SH-SY5Y (cell line): Measurements from ENCODE around the gene GRB10.

Source experiments
- GATA2 ChIP-seq: IDR thresholded peaks from 2 replicates; pipeline ENCODE4 v1.6.1; 2011; ENCODE audit warnings: mild to moderate bottlenecking, low read depth, low read length
- GATA3 ChIP-seq: IDR thresholded peaks from 2 replicates; pipeline ENCODE4 v1.6.1; 2011; ENCODE audit warnings: low read depth, mild to moderate bottlenecking, low read length, moderate library complexity

Gene GRB10

DNA sequence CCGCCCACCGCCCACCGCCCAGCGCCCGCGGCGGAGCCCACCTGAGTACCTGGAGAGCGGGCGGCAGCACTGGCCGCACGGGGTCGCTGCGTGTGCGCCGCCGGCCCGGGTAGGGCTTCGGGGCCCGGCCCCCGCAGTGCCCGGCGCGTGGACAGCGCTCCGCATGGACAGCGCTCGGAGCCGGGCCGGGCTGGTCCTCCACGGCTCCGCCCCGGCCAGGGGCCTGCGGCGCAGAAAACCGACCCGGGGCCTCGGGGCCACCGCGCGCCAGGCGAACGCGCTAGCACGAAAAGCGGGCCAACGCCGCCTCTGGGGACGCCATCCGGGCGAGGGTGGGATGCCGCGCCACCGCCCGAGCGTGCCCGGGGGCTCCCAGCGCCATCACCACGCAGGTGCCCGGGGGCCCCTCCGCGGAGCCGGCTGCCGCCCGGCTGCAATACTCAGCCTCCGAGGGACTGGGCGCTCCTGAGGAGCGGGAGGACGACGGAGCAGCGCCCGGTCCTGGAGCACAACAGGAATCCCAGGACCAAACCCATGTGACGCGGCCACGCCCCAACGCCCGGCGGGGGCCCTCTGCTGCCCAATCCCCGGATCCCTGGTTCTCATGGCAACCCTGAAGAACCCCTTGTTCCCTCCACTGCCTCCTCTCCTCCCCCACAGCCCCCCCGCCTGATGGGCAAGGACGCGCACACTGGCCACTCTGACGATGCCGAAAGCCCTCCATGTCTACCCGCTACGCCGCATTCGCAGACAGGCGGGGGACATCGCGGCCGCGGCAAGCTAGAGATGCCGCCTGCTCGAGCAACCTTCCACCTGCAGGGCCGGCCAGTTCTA lies at the start of gene GRB10:
GRB10 (minus strand) TSS at position 522 of the 834 bp plus-strand sequence. CDS start 50,574 bp downstream, outside the sequence.
- TF ChIP-seq GATA3 (no peak), GATA2 (no peak)

DNA sequence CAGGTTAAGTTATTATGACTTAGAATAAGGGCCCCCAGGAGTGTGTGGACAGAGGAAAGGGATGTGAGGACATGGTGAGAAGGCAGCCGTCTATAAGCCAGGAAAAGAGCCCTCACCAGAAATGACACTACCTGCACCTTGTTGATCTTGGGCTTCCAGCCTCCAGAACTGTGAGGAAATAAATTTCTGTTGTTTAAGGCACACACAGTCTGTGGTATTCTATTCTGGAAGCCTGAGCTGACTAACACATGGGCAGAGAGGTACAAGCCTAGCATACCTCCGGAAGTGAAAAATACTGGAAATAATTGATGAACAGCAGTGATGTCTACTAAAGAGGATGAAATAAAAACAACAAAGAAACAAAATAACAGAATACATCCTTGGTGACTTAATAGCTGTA lies 46.1 kb upstream of the GRB10 start:
- TF ChIP-seq GATA2 (no peak), GATA3 (no peak)

DNA sequence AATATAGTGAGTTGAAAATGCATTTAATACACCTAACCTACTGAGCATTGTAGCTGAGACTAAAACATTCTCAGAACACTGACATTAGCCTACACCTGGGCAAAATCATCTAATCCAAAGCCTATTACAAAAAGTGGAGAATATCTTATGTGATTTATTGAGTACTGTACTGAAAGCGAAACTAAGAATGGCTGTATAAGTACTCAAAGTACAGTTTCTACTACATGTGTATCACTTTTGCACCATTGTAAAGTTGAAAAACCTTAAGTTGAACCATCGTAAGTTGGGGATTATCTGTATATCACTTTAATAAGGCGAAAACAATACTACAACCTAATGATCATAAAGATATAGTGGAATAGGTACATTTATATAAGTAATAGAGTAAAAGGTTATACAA lies 45.4 kb upstream of the GRB10 start:
- no peak for TF ChIP-seq GATA2
- TF ChIP-seq GATA3 = no peak

DNA sequence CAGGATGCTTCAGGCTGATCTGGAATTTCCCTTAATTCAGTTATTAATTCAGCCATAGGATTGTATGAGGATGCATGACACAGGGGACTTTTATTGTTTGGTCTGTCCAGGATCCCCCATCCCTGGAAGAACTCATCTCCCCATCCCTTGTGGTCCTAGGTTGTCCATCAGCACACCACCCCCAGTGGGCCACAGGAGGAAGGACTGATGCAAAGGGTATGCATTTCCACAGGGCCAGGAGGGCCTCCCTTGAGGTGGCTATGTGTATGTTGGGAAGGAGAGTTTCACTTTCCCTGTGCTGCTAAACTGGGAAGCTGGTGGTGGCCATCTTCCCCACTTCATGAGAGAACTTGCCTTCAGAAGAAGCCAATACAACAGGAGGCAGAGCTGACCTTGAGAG lies 44.6 kb upstream of the GRB10 start:
- no peak for TF ChIP-seq GATA3
- no peak for TF ChIP-seq GATA2

DNA sequence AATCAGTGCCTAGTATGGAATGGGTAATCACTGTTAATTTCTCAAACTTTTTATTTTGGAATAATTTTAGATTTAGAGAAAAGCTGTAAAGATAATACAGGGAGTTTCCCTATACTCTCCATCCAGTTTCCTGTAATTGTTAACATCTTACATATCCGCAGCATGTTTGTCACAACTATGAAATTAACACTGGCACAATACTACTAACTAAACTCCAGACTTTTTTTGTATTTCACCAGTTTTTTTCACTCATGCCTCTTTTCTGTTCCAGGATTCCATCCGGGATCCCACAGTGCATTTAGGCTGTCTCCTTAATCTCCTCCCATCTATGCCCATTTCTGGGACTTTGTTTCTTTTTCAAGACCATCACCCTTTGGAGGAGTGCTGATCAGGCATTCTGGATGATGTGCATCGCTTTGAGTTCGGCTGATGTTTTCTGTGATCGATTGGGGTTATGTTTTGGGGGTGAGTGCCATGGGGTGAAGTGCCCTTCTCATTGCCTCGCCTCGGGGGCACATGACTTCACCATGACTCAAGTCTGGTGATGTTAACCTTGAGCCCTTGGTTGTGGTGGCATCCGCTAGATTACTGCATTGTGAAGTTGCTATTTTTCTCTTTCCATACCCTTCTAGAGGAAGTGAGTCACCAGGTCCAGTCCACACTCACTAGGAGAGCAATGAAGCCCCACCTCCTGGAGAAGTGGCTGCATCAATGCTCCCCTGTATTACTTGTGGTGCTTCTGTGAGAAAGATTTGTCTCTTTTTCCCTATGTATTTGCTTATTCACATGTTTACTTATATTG lies 43.9 kb upstream of the GRB10 start:
- TF ChIP-seq GATA3 = no peak
- TF ChIP-seq GATA2 = no peak

DNA sequence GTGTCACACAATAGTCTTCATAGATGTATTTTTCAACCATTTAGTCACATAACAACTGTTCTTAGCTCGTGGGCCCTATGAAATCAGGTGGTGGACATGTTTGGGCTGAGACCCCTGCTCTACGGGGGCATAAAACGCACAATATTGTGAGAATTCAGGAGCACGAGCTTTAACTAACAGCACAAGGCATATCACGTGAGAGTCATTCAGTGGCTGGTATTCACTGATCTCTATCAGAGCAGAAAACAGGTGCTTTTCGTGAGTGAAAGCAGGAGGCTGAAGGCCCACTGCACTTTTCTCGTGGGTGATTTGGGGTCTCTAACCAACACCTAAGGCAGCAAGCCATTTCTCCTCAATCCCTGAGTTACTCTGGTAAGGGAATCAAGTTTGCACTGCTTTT lies 42.8 kb upstream of the GRB10 start:
- TF ChIP-seq GATA2 (no peak), GATA3 (no peak)

DNA sequence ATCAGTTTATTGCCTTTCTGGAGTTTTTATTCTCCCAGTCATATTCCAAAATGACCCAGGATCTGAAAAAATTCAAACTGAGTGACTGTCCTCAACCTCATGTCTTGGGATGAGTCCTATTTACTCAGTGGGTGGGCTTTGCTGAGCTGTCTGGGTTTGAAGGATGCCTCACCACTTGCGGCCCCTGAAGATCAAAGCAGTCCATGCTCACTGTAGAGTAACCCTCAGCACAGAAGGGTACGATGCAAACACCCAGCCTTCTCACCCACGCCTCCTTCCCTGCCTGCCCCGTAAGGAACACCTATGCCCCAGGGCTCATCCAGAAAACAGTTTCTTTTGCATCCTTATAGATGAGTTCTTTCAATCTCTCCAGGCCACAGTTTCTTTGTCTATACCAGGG lies 42.2 kb upstream of the GRB10 start:
- no peak for TF ChIP-seq GATA3
- TF ChIP-seq GATA2 = no peak

DNA sequence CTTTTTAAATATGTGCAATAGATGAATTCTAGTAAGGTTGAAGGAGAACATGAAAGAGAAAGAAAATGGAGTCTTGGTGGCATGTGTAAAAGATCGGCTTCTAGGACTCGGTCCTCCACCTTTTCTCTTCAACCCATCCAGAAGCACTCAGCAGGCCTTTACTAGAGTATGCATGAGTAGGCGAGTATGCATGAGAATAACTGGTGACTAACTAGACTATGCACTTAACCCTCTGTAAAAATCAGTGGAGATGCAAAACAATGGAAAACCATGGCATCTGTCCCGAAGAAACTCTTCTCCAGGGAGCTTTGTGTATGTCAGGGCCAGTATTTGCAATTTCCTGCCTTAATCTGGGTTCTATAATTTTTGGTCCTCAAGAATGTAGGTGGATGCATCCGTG lies 40.0 kb upstream of the GRB10 start:
- TF ChIP-seq GATA2 = no peak
- TF ChIP-seq GATA3 = no peak

DNA sequence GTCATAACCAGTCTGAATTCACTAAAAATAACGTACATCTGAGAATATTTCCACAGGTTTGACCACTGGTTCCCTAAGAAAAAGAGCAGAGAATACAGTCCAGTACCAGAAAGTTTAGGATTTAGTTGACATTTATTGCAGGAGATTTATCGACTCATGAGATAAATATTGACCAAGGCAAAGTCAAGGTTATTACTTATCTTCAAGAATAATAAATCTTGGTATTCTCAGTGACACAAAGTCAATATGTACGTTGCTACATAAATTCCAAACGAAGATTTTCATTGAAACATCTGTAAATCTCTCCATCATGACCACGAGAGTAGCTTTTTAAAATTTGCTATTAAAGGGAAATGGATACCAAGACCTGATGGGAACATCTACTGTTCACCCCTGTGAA lies 39.4 kb upstream of the GRB10 start:
- TF ChIP-seq GATA3 = no peak
- TF ChIP-seq GATA2 = no peak

DNA sequence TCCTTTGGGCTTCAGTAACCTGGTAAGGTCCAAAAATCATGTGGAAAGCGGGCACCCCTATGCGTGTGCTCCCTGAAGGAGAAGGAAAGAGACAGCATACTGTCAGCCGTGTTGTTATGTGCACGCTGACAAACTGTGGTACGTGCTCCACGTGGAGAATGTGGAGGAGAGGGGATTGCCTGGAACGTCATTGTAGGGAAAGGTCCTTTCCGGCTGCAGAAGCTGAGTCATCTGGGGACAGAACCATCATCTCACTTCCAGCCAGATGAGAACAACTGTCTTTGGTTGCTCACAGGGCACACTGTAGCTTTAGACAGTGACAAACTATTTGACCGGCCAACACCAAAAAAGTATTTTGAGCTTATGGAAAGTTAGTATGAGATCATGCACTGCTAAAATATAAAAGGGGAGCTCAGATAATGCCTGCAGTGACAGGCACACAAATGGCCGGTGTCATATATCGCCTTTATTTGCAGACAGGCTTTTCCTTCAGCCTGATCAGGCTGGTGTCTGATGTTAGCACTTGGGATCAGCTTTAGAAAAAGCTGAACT lies 38.8 kb upstream of the GRB10 start:
- no peak for TF ChIP-seq GATA3
- no peak for TF ChIP-seq GATA2

DNA sequence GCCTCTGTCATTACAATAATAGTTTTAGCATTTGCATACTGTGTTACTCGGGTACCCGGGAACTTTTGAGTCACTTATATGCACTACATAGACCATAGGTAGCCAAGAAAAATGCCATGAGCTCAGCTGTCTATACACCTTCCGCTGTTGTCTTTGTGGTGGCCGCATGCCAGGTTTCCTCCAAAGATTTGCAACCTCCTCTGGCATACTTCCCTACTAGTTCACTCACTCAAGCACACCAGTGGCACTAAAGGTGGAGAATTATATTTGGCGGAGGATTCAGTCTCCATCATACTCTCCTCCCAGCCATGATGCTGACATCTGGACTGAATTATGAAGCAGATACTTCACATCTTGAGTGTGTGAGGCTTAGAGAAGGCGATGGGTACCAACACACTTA lies 35.6 kb upstream of the GRB10 start:
- TF ChIP-seq GATA2 (no peak), GATA3 (no peak)

DNA sequence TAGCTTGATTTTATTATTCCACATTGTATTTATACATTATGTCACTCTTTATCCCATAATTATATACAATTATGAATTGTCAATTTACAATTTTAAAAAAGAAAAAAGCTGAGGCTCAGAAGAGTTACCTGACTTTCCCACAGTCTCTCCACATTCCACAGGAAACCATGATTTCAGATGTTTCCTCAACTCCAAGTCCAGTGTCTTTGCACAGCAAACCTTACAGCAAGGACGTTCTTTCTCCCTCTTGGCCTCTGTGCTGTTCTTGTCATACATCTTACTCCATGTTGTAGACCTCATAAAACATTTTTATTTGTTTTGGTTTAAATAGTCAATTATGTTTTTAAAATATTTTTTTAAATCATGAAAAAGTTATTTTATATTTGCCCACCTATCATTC lies 34.9 kb upstream of the GRB10 start:
- no peak for TF ChIP-seq GATA3
- TF ChIP-seq GATA2 = no peak

DNA sequence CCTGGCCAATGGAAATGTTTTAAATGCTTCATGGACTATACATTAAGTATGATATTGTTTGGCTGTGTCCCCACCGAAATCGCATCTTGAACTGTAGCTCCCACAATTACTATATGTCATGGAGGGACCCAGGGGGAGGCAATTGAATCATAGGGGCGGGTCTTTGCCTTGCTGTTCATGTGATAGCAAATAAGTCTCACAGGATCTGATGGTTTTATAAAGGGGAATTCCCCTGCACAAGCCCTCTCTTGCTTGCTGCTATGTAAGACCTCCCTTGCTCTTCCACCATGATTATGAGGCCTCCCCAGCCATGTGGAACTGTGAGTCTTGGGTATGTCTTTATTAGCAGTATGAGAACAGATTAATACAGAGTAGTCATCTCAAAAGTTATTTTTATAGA lies 32.4 kb upstream of the GRB10 start:
- TF ChIP-seq GATA3 (no peak), GATA2 (no peak)

DNA sequence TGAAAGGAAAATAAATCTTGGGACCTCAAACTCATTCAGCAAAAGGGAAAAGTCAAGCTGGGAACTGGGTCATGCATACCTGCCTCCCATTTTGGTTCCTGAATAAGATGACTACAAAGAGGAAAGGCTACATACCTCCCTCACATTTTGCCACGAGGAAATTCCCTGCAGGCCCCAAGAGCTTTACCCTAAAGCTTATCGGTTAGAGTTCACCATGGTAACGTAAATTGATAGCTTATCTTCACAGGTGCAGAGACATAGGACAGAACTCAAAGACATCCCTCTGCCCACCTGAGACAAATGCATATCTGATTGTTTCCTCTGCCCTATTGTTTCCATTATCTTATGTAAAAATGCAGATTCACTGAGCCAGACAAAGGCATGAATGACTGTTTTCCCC lies 31.5 kb upstream of the GRB10 start:
- no peak for TF ChIP-seq GATA3
- TF ChIP-seq GATA2 = no peak

DNA sequence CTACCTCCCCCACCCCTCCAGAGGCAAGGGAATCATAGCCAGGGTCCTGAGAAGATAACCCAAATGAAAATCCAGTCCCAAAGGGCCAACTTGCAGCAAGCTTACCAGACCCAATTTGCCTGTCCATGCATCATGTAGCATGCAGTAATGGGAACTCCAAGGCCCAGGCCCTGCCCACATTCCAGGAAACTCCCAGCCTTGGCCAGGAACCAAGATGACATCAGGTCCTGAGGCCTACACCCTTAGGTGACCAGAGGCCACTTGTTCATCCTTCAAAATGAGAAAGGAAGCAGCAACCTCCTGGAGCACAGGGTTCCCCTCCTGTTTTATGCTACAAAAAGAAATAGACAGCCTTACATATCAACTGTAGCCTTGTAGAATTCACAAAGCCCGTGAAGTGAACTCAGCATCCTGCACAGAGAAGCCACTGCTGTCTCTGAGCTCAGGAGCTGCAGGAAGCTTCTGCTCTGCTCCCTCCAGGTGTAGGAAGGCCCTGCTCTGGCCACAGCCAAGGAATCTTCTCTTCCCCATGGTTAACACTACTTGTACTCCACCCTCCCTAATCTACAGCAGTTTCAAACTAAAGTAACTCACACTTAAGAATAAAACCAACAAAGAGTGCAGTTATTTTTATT lies 30.3 kb upstream of the GRB10 start:
- TF ChIP-seq GATA2 (no peak), GATA3 (no peak)
